HG02938 (cell line): ENCODE results near the gene RANBP6.
"Not testable (repeated sequence)": the region's sequence is repeated elsewhere in the genome, so short reads cannot be mapped to it uniquely, and the experiment has no call there.

ENCODE experiments used
- ATAC-seq: cut with Tn5 transposase; IDR thresholded peaks from one replicate; pipeline ENCODE4 v1.9.1; 2021; ENCODE audit warnings: mild to moderate bottlenecking, moderate library complexity; ENCODE audit not compliant: unreplicated experiment

RANBP6 gene

DNA sequence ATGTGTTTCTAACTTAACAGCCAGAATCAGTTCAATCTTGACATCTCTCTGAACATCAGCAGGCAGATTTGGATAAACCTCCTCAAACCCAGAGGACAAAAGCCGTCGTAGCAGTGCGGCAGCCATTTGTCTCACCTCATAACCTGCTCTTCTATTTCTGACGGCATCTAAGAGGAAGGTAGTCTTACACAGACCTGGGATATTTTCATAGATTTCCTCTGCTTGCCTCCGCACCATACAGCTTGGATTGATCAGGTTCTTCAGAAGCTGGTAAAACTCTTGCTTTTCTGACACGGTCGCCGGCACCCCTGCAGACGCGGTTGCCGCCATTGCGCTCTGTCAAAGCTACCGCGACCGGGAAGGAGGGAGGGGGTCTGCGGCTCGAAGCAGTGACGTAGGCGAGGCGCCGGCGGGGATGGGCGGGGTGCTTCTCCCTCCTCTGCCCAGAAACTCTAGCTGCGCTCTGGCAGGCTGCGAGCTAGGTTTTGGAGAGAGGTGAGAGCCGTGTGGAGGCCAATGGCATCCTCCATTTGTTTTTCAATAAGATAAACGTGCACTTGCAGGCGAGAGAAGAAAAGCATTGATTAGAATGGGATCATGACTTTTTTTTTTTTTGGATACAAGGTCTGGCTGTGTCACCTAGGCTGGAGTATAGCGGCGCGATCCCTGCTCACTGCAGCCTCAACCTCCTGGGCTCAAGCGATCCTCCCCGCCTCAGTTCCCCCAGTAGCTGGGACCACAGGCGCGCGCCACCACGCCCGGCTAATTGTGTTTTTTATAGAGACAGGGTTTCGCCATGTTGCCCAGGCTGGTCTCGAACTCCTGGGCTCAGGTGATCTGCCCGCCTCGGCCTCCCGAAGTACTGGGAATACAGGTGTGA lies at the start of gene RANBP6:
Gene RANBP6 (minus strand): TSS at position 347 of the 880 bp plus-strand sequence. CDS start 17 bp downstream, at position 330.
- peak; percentile 94 for ATAC-seq

DNA sequence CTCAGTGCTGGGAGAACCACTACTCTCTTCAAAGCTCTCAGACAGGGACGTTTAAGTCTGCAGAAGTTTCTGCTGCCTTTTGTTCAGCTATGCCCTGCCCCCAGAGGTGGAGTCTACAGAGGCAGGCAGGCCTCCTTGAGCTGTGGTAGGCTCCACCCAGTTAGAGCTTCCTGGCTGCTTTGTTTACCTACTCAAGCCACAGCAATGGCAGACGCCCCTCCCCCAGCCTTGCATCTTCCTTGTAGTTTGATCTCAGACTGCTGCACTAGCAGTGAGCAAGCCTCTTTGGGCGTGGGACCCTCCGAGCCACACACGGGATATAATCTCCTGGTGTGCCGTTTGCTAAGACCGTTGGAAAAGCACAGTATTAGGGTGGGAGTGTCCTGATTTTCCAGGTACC lies 47.7 kb upstream of the RANBP6 start:
- ATAC-seq = not testable (repeated sequence)

DNA sequence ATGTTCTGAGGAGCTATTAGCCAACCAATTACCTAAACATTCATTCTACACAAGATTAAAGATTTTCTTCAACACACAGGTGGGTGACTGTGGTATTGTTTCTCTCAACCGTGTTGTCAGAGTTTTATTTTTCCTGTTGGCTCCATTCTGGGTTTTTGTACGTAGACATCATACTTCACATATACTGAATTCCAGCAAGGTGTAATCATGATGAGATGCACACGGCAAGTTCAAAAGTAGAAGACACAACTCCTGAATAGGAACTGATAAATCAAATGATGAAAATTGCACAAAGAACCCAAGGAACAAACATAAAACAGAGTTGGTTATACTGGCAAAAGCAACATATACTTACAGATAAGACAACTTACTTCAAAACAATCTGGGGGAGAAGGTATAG lies 40.2 kb upstream of the RANBP6 start:
- ATAC-seq = no peak

DNA sequence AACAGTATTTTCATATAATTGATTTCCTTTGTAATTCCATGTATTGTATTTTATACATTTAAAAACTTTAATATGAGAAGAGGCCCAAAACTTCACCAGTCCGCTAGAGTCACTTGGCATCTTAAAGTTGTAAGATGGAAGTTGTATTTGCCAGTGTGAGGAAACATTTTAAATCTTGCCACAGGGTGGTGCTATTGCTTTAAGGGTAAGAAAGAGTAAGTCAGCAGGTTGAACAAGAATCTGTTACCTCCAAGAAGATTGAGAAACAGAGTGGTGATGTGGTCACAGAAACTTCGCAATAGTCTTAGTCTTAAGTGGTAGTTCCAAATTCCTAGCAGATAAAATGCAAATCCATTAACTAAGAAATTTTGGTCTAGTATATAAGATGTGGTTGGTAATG lies 39.8 kb upstream of the RANBP6 start:
- no peak for ATAC-seq

DNA sequence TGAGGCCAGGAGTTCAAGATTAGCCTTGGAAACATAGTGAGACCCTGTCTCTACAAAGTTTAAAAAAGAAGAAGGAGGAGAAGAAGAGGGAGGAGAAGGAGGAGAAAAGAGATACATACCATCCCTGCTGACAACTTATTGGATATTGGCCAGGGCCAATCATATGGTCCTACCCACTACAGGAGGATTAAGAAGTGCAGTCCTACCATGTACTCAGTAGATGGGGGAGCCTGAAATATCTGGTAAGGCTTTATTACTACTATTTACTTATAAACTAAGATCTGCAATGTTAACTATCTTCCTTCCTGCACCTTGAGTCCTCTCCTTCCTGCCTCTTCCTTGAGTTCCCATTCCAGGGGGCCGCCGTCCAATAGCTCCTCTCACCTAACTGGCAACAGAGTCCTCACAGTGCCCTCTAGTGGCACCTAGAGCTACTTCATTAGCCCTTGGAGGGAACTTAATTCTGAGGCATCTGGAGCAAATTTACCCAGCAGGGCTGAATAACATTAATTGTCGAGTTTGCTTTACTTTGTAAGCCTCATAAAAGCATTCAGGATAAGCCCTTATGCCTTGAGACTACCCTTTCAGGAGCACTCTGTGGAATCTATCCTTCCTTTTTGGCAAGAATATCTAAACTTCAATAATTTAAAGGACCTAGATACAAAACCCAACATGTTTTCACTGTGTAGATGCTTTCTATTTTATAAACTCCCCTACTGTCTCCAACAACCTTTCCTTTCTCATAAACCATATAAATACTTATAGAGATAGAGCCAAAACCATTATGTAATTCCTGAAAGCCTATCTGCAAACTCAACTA lies 39.1 kb upstream of the RANBP6 start:
- ATAC-seq = no peak

DNA sequence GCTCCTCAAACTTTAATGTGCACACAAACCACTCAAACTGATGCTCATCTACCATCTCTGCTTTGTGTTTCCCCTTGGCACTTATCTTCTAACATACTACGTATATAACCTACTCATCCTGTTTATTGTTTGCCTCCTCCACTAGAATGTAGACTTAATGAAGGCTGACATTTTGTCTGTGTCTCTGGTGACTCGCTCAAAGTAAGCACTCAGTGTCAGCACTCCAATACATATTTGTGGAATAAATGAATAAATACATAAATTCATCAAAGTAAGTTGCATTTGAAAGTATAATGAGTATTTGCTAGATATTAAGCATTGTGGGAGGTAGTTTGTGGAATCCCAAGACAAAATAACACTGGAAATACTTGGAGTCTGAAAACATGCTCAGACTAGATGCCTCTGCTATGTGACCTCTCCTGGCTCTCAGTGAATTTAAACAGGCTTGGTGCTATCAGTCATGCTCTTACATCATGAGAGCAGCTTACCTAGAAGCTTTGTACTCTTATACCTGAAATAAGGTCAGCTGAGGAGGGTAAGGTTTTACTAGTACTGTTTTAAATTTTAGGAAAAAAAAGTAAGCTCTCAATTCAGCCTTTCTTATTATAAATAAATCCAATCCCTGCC lies 37.0 kb upstream of the RANBP6 start:
- ATAC-seq = no peak

DNA sequence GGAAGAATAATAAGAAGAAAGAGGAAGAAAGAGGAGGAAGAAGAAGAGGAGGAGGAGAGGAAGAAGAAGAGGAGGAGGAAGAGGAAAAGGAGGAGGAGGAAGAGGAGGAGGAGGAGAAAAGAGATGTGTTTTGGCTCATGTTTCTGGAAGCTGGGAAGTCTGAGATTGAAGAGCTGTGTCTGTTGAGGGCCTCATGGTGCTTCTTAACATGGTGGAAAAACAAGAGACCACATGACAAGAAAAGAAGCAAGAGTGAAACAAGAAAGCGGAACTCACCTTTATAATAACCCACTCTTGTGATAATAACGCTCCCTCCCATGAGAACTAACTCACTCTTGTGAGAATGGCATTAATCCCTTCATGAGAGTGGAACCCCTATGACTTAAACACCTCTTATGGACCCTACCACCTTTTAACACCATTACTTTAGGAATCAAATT lies 36.1 kb upstream of the RANBP6 start:
- ATAC-seq = no peak

DNA sequence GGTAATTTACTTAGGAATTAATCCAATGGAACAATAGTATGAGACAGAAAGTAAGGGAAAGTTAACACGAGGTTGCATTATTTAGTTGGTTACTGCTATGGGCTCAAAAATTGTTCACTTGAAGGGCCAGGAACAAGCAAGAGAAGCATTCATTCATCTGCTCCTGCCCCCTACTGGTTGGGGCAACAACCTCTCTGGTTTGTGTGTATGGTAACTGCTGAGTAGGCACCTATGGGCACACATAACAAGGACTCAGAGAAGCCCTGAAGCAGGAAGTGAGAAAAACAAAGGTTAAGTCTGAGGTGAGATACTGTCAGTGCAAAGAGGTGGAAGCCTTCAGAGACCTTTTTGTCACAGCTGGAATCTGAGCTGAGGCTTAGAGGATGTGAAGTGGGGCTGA lies 34.4 kb upstream of the RANBP6 start:
- ATAC-seq = peak; percentile 48

DNA sequence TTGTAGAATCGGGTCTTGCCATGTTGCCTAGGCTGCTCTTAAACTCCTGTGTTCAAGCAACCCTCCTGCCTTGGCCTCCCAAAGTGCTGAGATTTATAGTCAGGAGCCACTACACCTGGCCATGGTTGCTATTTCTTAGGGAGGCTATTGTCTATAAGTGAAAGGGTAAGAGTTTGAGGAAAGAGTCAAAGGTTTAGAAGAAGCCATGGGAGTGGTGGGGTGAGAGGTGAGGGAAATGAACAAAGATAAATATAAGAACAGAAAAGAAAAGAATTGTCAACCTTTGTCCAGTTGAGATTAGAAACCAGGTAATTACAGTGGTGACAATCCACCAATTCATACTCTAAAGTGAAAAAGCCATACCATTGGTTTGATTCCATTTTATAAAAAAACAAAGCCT lies 32.6 kb upstream of the RANBP6 start:
- ATAC-seq = no peak

DNA sequence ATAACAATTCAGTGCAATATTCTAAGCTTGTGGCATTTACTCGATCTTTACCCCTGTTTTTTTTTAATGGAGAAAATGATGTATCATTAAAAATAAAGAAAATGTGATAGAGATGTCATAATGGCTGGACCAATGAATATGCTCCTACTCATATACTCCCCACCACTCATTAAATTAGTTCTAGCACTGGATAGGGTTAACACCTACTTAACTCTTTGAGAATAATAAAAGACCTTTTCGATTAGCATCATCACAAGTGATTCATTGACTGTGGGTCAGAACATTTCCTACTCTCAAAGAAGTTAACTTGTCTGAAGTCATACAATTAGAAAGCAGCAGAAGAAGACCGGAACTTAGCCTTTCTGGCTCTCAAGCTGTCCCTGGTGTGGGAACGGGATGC lies 31.6 kb upstream of the RANBP6 start:
- ATAC-seq = no peak

DNA sequence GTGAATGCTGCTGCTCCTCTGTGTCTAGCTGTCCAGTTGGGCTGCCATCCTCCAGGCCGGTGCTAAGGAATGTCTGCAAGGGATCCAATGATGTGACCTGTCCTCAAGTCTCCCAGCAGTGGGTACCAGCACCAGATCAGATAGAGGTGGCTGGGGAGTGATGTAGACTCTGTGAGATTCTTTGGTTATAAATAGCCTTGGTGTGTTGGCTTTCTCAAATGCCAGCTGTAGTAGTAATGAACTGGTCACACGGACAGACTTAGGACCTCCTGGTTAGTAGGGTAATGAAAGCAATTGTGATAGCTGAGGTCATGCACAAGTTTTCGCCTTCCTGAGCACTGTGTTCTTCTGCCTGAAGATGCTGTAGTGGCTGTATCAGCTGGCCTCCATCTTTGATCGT lies 29.9 kb upstream of the RANBP6 start:
- no peak for ATAC-seq

DNA sequence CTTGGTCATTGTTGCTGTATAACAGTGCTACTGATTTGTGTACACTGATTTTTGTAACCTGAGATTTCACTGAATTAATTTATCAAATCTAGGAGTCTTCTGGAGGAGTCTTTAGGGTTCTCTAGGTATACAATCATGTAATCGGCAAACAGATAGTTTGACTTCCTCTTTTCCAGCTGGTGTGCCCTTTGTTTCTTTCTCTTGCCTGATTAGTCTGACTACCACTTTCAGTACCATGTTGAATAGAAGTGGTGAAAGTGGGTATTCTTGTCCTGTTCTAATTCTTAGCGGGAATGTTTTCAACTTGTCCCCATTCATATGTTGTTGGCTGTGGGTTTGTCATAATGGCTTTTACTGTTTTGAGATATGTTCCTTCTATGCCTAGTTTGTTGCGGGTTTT lies 24.7 kb upstream of the RANBP6 start:
- no peak for ATAC-seq

DNA sequence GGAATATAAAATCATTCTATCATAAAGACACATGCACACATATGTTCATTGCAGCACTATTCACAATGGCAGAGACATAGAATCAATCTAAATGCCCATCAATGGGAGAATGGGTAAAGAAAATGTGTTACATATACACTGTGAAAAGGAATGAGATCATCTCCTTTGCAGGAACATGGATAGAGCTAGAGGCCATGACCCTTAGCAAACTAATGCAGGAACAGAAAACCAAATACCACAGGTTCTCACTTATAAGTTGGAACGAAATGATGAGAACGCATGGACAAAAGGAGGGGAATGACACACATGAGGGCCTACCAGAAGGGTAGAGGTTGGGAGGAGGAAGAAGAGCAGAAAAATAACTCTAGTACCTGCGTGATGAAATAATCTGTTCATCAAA lies 21.0 kb upstream of the RANBP6 start:
- ATAC-seq = no peak

DNA sequence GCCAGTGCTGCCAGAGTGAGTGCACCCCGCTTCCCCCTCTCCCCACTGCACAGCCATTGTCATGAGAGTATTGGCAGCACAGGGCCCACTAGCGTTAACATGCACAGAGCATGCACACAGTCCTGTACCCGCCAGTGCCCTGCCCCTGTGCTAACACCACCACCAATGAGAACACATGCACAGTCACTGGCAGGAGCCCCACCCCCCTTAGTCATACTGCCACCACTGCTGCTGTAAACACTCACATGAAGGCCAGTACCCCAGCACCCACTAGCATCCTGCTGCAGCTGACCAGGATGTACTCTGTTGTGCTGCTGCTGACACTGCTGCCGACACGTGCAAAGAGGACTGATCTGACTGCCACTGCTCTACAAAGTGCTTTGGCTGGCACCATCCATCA lies 19.5 kb upstream of the RANBP6 start:
- ATAC-seq = no peak

DNA sequence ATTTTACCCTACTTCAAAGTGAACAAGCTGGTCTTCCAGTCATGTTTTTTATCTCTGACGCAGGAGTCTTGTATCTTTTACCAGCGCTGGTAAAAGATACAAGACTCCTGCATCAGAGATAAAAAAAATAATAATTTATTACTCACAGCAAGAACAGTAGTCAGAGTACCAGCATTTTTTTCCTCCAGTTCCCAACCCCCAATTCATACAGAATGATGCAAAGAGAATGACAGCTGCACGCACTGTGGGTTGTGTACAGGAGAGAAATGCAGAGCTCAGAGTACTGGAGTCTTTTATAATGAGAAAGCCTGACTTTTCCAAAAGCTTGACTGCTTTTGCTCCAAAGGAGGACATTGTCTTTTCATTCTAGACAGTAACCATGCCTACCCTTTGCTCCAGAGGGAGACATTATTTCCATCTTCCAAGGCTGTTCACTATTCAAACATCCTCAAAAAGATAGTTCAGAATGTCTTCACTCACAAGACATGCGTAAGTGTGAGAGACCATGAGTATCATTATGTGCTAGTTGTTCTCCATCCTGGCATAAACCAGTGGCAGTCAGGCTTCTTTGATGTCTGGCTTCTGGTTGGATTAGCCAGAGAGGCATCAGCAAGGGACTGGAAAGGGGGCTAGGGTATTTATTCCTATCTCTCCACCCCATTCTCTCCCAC lies 14.3 kb upstream of the RANBP6 start:
- no peak for ATAC-seq

DNA sequence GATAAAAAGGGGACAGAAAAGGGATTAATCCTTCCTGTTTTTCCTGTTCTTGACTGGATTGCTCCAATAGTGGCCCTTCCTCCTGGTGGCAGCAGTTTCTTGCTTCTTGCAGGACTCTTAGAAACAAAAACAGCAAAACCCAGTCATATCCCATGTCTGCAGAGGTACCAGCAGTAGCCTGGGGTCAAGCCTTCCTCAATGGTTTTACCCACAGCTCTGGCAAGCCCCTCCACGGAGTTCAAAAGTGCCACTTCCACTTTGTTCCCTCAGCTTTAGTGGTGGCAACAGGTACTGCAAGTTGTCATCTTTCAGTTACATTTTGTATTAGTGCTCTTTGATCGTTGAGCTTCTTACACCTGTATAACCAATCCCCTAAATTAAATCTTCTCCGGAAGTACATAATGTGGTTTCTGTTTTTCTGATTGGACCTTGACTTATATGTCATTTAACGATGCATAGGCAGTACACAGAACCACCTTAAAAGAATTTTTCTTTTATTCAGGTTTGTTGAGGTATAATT lies 8.7 kb upstream of the RANBP6 start:
- ATAC-seq = peak; percentile 72

DNA sequence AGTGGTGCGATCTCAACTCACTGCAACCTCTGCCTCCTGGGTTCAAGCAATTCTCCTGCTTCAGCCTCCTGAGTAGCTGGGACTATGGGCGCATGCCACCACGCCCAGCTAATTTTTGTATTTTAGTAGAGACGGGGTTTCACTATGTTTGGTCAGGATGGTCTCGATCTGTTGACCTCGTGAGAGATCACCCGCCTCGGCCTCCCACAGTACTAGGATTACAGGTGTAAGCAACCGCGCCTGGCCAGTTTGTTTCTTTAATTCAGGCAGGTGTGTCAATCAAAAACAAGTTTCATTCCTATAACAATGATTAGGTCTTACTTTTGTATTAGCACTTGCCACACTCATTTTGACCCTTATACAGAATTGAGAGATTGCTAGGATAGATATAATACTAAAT lies 1.6 kb upstream of the RANBP6 start:
- not testable (repeated sequence) for ATAC-seq

DNA sequence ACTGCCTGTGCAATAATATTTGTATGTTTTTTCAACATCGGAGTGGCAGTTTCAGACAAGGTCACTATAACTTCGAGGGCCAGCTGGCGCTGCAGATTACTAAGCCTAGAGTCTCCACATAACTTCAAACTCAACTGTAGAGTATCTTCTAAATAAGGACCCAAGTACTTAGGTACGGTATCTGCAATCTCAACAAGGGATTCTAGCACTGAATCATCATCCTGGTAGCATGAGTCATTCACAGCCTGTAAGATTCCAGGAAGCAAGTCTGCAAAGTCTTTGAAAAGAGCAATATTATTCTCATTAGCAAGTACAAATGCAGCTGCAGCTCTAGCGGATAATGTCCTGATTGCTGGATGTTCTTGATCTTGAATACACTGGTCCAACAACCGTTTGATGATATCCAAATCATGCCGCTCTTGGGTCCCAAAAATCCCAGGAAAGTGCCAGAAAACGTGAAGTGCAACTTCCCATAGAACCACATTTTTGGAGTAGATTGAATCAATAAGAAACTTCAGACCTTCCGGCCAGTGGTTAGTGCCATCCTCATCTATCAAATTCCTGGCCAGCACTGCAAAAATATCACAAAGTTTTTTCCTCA lies 654 bp downstream of the RANBP6 start:
- ATAC-seq = no peak

DNA sequence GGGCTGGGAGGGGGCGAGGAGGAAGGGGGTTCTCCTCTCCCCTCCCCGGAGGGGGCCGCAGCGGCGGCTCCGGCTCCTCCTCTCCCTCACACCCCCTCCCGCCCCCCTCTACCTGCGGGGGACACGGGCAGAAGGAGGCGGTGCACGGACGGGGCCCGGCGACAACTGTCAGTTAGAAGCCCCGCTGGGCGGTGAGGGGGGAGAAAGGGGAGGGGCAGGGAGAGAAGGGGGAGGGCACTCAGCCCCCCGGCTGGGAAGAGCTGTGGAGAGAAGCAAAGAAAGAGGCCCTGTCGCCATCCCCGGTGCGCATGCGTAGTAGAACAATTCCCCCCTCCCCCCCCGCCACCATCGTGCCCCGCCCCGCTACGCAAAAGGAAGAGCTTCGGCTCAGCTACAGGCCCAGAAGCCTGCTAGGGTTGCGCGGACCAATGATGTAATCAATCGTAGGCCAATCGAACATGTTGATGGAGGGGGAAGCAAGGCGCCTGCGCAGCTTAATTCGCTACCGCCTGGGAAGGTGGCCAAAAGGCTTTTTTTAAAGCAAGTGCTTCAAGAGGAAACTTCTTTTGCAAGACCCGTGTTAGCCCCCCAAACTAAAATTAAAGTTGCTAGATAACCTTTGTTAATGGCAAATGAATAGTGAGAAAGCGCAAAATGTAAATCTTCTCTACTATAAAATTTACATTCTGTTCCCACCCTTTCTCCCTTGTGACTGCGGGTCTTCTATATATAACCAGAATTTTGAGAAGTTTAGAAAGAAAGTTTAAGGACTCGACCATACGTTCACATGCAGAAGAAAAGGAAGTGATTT lies 7.0 kb downstream of the RANBP6 start:
- peak; percentile 50 for ATAC-seq
